Central memory CD8-positive, alpha-beta T cell (primary cell): ENCODE measurements around the gene MTMR10.

Experiments
- ATAC-seq: fragments of 150-1000 bp; cut with Tn5 transposase; replicated peaks from 2 replicates; pipeline ENCODE4 v1.10.0; 2022; ENCODE audit warnings: mild to moderate bottlenecking, moderate FRiP score, moderate number of reproducible peaks; ENCODE audit not compliant: poor library complexity, severe bottlenecking; ENCODE audit errors: extremely low read depth
- DNase-seq, 2 donors: peaks; one replicate each; pipeline ENCODE4 v3.0.0; 2021; ENCODE audit warnings: low spot score in 2 of 2
- H3K27ac Mint-ChIP-seq: one replicate; pipeline ENCODE4 v1.8.0; 2022; ENCODE audit warnings: low read depth, mild to moderate bottlenecking, moderate library complexity, mixed read lengths
- H3K27me3 Mint-ChIP-seq: one replicate; pipeline ENCODE4 v1.8.0; 2022; ENCODE audit warnings: mixed read lengths
- H3K36me3 Mint-ChIP-seq: one replicate; pipeline ENCODE4 v1.8.0; 2022; ENCODE audit warnings: mild to moderate bottlenecking, moderate library complexity, mixed read lengths; ENCODE audit not compliant: insufficient read depth
- H3K4me1 Mint-ChIP-seq: one replicate; pipeline ENCODE4 v1.8.0; 2022; ENCODE audit warnings: mixed read lengths
- H3K4me3 Mint-ChIP-seq: one replicate; pipeline ENCODE4 v1.8.0; 2022; ENCODE audit warnings: mild to moderate bottlenecking, moderate library complexity, mixed read lengths
- H3K9me3 Mint-ChIP-seq: one replicate; pipeline ENCODE4 v1.8.0; 2022; ENCODE audit warnings: mixed read lengths

The MTMR10 gene

GRCh38 chr15:30895461-30896210, 95.8 kb downstream of the MTMR10 start:
- peaks cover 4% of the 10 kb centered on the region for H3K36me3 Mint-ChIP-seq
- no peaks in the 10 kb centered on the region for H3K9me3 Mint-ChIP-seq
- no peak for ATAC-seq
- H3K27me3 Mint-ChIP-seq = no peaks in the 10 kb centered on the region
- no peak overlapping the region for H3K4me3 Mint-ChIP-seq
- no peak for DNase-seq
- no peak overlapping the region for H3K27ac Mint-ChIP-seq
- no peaks in the 10 kb centered on the region for H3K4me1 Mint-ChIP-seq

DNA sequence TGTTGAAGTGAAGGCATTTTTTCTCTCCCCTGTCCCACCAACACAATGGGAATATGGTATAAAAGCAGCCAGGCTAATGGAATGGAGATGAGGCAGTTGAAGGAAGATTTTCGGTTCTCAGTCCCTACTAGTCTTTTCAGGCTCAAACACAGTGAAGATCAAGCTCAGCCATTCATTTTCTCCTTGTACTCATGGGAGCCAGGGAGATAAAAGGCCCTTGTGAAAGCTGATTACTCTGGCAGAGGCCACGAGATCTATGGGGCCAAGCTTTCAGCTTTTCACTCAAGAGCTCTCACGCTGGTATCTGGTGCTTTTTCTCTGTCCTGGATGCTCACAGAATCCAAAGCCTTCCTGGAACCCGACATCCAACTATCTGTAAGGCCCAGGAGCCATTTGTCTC, 102.2 kb downstream of the MTMR10 start:
- no peak overlapping the region for H3K4me3 Mint-ChIP-seq
- ATAC-seq = no peak

More for the DNA sequence above, 102.2 kb downstream of the MTMR10 start:
- Mint-ChIP-seq H3K27me3 (no peaks in the 10 kb centered on the region), H3K27ac (no peak overlapping the region), H3K9me3 (no peaks in the 10 kb centered on the region), H3K36me3 (no peaks in the 10 kb centered on the region), H3K4me1 (no peaks in the 10 kb centered on the region)
- DNase-seq = no peak
